Endothelial cell of umbilical vein (primary cell): ENCODE measurements around the gene PAX1.

ENCODE experiments used
- CTCF ChIP-seq, 2 donors: IDR thresholded peaks; 1 replicate in 1 of 2; 2 replicates in 1 of 2; pipeline ENCODE4 v1.5.1; 2011; ENCODE audit warnings: low read length in 2 of 2, mild to moderate bottlenecking in 2 of 2, moderate library complexity in 2 of 2, control low read depth in 1 of 2, inconsistent platforms in 1 of 2, low read depth in 1 of 2; ENCODE audit not compliant: insufficient read depth in 1 of 2; ENCODE audit errors: extremely low read depth in 1 of 2
- EZH2 ChIP-seq: IDR thresholded peaks from 2 replicates; pipeline ENCODE4 v1.6.1; 2012; ENCODE audit warnings: borderline replicate concordance, low read depth, mild to moderate bottlenecking, moderate library complexity, low read length, inconsistent platforms; ENCODE audit not compliant: severe bottlenecking
- FOS ChIP-seq: IDR thresholded peaks from 2 replicates; pipeline ENCODE4 v1.6.1; 2011; ENCODE audit warnings: mild to moderate bottlenecking, low read length, moderate library complexity, borderline replicate concordance; ENCODE audit not compliant: insufficient read depth
- GATA2 ChIP-seq: IDR thresholded peaks from 2 replicates; pipeline ENCODE4 v1.7.0; 2011; ENCODE audit warnings: low read depth, mild to moderate bottlenecking, moderate library complexity, mixed read lengths, low read length; ENCODE audit not compliant: insufficient read length, insufficient read depth
- JUN ChIP-seq: IDR thresholded peaks from 2 replicates; pipeline ENCODE4 v1.6.1; 2011; ENCODE audit warnings: borderline replicate concordance, low read depth; ENCODE audit not compliant: insufficient read length, insufficient read depth
- MAX ChIP-seq: IDR thresholded peaks from 2 replicates; pipeline ENCODE4 v1.6.1; 2011; ENCODE audit not compliant: insufficient read depth, insufficient read length
- MYC ChIP-seq: IDR thresholded peaks from one replicate; pipeline ENCODE4 v1.6.1; 2011; ENCODE audit warnings: mild to moderate bottlenecking, low read depth, low read length
- POLR2A ChIP-seq: IDR thresholded peaks from 2 replicates; pipeline ENCODE4 v1.6.1; 2012; ENCODE audit warnings: low read depth, mild to moderate bottlenecking, control low read depth, low read length
- POLR2AphosphoS5 ChIP-seq: IDR thresholded peaks from 2 replicates; pipeline ENCODE4 v1.6.1; 2012; ENCODE audit warnings: low read depth, mild to moderate bottlenecking, control low read depth, low read length, moderate library complexity; ENCODE audit not compliant: insufficient read depth

- TF ChIP-seq CTCF (IDR thresholded peaks at IDR 0.05; ENCODE audit: extremely low read depth in 1 of 2, insufficient read depth in 1 of 2, low read depth in 1 of 2, low read length in 2 of 2) (no peak), POLR2A (no peak), POLR2AphosphoS5 (no peak), MYC (no peak), MAX (no peak), JUN (no peak), EZH2 (no peak), FOS (no peak), GATA2 (no peak)
Observed at GRCh38 chr20:21702016-21702415, 3.4 kb upstream of the PAX1 start.
